ENCODE measurements around the gene NUMA1. TPM values are rescaled to one million over a fixed set of nuclear protein-coding genes. Genes with fewer than 3 reads are reported as not detected.

NUMA1 gene
- total and polyA plus RNA-seq, 2 experiments from 2014 or later = 119 to 417 TPM

GRCh38 chr11:71979094-71979493 is 101.2 kb downstream of the NUMA1 start:
- DNase-seq (ENCODE audit: low read depth in 1 of 2, low spot score in 1 of 2) = no peak
- Histone ChIP-seq H3K27ac (no peak overlapping the region), H3K9me3 (ENCODE audit: low read depth) (no peaks in the 10 kb centered on the region), H3K36me3 (peaks cover 8% of the 10 kb centered on the region), H3K4me1 (ENCODE audit: low read depth) (no peaks in the 10 kb centered on the region), H3K4me3 (no peak overlapping the region), H3K27me3 (no peaks in the 10 kb centered on the region)
- no peak for TF ChIP-seq CTCF (IDR thresholded peaks at IDR 0.05; ENCODE audit: low read depth, low read length)

GRCh38 chr11:71977743-71978418 is 102.5 kb downstream of the NUMA1 start:
- no peaks in the 10 kb centered on the region for H3K9me3 ChIP-seq (ENCODE audit: low read depth)
- DNase-seq (ENCODE audit: low read depth in 1 of 2, low spot score in 1 of 2) = peak; percentile 47 to 68
- no peak overlapping the region for H3K27ac ChIP-seq
- no peaks in the 10 kb centered on the region for H3K27me3 ChIP-seq
- H3K4me1 ChIP-seq (ENCODE audit: low read depth) = no peaks in the 10 kb centered on the region
- peaks cover 3% of the 10 kb centered on the region for H3K36me3 ChIP-seq
- H3K4me3 ChIP-seq = no peak overlapping the region
- peak; percentile 73 for TF ChIP-seq CTCF (IDR thresholded peaks at IDR 0.05; ENCODE audit: low read depth, low read length)

GRCh38 chr11:71977090-71977489 is 103.3 kb downstream of the NUMA1 start:
- peak overlapping the region; percentile 51 for H3K27ac ChIP-seq
- no peak for TF ChIP-seq CTCF (IDR thresholded peaks at IDR 0.05; ENCODE audit: low read depth, low read length)
- H3K9me3 ChIP-seq (ENCODE audit: low read depth) = no peaks in the 10 kb centered on the region
- no peak overlapping the region for H3K4me3 ChIP-seq
- H3K4me1 ChIP-seq (ENCODE audit: low read depth) = no peaks in the 10 kb centered on the region
- peaks cover 3% of the 10 kb centered on the region for H3K36me3 ChIP-seq
- H3K27me3 ChIP-seq = no peaks in the 10 kb centered on the region
- no peak for DNase-seq (ENCODE audit: low read depth in 1 of 2, low spot score in 1 of 2)

GRCh38 chr11:71976551-71976950 is 103.8 kb downstream of the NUMA1 start:
- H3K27me3 ChIP-seq = no peaks in the 10 kb centered on the region
- no peaks in the 10 kb centered on the region for H3K9me3 ChIP-seq (ENCODE audit: low read depth)
- no peak overlapping the region for H3K4me3 ChIP-seq
- H3K27ac ChIP-seq = no peak overlapping the region
- DNase-seq (ENCODE audit: low read depth in 1 of 2, low spot score in 1 of 2) = no peak
- H3K4me1 ChIP-seq (ENCODE audit: low read depth) = no peaks in the 10 kb centered on the region
- TF ChIP-seq CTCF (IDR thresholded peaks at IDR 0.05; ENCODE audit: low read depth, low read length) = no peak
- H3K36me3 ChIP-seq = peaks cover 3% of the 10 kb centered on the region

GRCh38 chr11:71971680-71972079 is 108.7 kb downstream of the NUMA1 start:
- Histone ChIP-seq H3K27me3 (no peaks in the 10 kb centered on the region), H3K4me1 (ENCODE audit: low read depth) (no peaks in the 10 kb centered on the region), H3K4me3 (no peak overlapping the region), H3K36me3 (peaks cover 12% of the 10 kb centered on the region), H3K9me3 (ENCODE audit: low read depth) (no peaks in the 10 kb centered on the region), H3K27ac (no peak overlapping the region)
- no peak for DNase-seq (ENCODE audit: low read depth in 1 of 2, low spot score in 1 of 2)
- no peak for TF ChIP-seq CTCF (IDR thresholded peaks at IDR 0.05; ENCODE audit: low read depth, low read length)
